ENCODE results near the gene MPRIP.

MPRIP gene

DNA sequence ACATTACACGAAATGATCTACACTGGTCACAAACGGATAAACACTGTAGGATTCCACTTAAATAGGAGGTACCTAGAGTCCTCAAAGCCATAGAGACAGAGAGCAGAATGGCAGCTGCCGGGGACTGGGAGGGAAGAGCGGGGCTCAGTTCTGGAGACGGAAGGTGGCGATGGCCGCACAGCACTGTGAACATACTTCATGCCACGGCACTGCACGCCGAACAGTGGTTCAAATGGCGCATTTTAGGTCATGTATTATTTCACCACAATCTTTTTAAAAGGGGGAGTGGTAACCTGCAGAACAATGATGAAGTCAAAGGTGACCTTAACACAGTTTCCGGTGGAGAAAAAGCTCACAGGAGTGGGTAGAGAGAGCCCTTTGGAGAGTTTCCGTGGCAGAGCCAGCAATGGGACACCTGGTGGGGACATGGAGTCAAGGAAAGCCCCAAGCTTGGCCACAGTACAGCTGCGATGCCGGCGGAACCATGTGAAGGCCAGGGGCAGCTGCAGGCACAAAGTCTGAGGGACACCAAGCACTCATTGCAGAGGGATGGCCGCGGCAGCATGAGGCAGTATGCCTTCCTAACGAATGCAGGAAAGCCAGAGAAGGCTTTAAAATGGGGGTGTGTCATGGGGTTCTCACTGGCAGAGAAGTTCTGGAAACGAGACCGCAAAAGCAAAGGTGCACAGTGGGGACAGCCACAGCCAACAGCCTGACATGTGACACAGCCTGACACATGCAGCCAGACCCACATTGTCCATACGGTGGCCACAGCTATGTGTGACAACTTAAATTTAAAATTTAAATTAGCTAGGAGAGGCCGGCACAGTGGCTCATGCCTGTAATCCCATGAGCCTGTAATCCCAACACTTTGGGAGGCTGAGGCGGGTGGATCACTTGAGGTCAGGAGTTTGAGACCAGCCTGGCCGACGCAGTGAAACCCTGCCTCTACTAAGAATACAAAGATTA, 187.4 kb downstream of the MPRIP start:
- TF ChIP-seq, protein P1, sequence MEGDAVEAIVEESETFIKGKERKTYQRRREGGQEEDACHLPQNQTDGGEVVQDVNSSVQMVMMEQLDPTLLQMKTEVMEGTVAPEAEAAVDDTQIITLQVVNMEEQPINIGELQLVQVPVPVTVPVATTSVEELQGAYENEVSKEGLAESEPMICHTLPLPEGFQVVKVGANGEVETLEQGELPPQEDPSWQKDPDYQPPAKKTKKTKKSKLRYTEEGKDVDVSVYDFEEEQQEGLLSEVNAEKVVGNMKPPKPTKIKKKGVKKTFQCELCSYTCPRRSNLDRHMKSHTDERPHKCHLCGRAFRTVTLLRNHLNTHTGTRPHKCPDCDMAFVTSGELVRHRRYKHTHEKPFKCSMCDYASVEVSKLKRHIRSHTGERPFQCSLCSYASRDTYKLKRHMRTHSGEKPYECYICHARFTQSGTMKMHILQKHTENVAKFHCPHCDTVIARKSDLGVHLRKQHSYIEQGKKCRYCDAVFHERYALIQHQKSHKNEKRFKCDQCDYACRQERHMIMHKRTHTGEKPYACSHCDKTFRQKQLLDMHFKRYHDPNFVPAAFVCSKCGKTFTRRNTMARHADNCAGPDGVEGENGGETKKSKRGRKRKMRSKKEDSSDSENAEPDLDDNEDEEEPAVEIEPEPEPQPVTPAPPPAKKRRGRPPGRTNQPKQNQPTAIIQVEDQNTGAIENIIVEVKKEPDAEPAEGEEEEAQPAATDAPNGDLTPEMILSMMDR (IDR thresholded peaks at IDR 0.05; ENCODE audit: control insufficient read depth, extremely low read depth, insufficient read depth), result no peak
- H3K4me3 ChIP-seq (ENCODE audit: low read depth, low read length), result no peak overlapping the region
- no peak for DNase-seq (ENCODE audit: low read depth)

DNA sequence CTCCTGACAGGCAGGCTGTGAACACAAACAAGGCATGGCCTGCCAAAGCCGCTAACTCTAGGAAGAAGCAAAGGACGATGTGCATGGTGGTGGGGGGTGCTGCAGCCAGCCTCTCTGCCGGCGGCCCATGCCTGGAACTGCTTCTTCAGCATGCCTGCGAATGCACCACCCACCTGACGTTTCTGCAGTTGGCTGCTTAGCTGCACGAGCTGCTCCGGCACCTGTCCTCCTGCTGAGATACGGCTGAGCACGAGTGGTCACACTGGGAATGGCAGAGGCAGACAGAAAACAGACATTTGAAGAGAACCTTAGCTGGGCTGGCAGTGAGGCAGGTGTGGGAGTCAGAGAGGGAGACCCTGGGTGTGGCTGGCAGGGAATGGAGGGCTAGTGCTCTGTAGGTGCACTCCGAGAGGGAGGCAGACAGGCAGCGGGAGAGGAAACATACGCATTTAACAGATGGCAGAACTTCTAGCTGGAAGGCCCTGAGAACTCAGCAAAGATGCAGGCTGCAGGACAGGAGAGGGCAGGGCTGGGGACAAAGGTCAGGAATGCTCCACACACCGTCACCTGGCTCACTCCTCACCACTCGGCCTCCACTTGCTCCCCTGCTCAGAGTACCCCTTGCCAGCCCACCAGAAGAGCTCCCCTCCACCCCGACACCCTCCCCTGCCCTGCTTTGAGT, 189.5 kb downstream of the MPRIP start:
- no peak overlapping the region for H3K4me3 ChIP-seq (ENCODE audit: low read depth, low read length)
- DNase-seq (ENCODE audit: low read depth), result no peak
- TF ChIP-seq, protein P1 (IDR thresholded peaks at IDR 0.05; ENCODE audit: control insufficient read depth, extremely low read depth, insufficient read depth), result no peak

DNA sequence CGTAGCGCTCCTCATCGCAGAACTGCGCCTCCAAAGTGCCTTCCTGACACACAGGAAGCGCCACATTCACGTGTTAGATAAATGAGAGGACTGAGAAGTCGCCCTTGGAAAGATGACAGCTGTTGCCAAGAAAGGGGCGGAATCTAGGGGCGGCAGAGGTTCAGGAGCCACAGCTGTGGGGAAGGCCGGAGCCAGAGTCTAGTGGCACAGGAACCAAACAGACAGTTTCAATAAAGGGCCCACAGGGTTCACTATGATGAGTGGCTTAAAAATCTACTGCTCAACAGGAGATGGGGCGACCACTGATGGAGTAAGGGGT, 190.0 kb downstream of the MPRIP start:
- no peak for DNase-seq (ENCODE audit: low read depth)
- TF ChIP-seq, protein P1 (IDR thresholded peaks at IDR 0.05; ENCODE audit: control insufficient read depth, extremely low read depth, insufficient read depth), result no peak

DNA sequence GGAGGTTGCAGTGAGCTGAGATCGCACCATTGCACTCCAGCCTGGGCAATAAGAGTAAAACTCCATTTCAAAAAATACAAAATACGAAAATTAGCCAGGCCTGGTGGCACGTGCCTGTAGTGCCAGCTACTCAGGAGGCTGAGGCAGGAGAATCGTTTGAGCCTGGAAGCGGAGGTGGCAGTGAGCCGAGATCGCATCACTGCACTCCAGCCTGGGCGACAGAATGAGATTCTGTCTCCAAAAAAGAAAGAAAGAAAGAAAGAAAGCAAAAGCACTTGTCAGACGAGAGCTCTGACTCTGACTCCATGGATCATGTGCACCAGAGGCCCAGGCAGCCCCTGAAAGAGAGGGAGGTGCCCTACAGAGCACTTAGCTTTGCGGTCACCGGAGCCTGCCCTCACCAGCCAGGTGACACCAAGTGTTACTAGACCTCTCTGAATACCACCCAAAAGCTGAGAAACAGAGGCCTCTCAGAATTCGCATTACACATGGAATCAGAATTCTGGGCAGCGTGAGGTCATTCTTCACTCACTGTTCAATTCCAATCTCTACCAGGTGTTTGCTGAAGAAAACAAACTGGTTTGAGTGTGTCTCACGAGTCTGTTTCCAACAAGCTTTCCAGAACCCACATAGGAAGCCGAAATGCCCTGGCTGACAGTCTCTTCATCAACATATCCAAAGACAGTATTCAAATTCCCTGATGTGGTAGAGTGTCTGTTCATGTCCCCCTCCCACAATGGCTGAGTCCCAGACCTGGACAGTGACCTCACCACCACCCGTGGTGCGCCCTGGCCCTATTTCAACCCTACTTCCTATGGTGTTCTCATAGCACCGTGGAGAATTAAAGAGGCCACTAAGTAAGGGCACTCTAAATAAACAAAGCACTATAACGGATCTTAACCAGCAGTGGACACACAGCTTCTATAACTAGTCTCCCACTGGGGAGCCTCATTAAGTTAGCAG, 193.2 kb downstream of the MPRIP start:
- DNase-seq (ENCODE audit: low read depth), result peak; percentile 44
- TF ChIP-seq, protein P1 (IDR thresholded peaks at IDR 0.05; ENCODE audit: control insufficient read depth, extremely low read depth, insufficient read depth), result no peak
- peak overlapping the region; percentile 100 for H3K4me3 ChIP-seq (ENCODE audit: low read depth, low read length)

More for the DNA sequence above, 190.0 kb downstream of the MPRIP start:
- no peak overlapping the region for H3K4me3 ChIP-seq (ENCODE audit: low read depth, low read length)

DNA sequence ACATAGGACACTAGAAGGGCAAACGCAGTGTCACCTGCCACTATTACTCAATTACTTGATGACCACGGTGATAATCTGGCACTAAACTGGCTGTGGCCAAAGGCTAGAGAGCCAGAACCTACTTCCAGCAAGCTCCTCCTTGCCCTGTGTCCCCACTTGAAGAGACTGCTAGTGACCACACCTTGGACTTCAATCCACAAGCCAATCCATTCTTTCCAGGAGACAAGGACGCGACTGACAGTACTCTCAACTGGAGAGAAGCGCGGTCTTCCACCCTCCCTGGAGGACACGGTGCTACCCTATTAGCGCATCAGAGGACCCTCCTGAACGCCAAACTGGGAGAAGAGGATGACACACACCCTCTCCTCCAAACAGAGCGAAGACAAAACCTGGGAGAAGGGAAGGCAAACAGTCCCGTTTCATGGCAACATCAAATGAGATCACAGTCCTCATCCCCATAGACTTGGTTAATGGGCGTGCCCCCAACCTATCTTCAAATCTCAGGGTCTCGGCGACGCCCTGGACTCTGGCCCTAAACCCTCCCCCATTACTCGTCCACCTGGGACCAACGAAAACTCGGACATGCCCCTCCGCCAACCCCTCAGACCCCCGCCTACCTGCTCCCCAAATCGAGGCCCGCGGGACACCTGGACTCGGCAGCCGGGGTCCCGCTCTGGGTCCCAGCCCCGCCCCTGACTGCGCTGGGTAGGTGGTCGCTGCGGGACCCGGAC, 194.2 kb downstream of the MPRIP start:
- TF ChIP-seq, protein P1 (IDR thresholded peaks at IDR 0.05; ENCODE audit: control insufficient read depth, extremely low read depth, insufficient read depth), result no peak

More for the DNA sequence above, 194.2 kb downstream of the MPRIP start:
- DNase-seq (ENCODE audit: low read depth), result no peak
- peak overlapping the region; percentile 100 for H3K4me3 ChIP-seq (ENCODE audit: low read depth, low read length)

Measured in LNCaP clone FGC (cell line).